ENCODE results near the gene SLC36A1. TPM values are rescaled to one million over a fixed set of nuclear protein-coding genes. Genes with fewer than 3 reads are reported as not detected.

SLC36A1 gene
- total RNA-seq, 1 donor from 2014 or later = 11.8 TPM

DNA sequence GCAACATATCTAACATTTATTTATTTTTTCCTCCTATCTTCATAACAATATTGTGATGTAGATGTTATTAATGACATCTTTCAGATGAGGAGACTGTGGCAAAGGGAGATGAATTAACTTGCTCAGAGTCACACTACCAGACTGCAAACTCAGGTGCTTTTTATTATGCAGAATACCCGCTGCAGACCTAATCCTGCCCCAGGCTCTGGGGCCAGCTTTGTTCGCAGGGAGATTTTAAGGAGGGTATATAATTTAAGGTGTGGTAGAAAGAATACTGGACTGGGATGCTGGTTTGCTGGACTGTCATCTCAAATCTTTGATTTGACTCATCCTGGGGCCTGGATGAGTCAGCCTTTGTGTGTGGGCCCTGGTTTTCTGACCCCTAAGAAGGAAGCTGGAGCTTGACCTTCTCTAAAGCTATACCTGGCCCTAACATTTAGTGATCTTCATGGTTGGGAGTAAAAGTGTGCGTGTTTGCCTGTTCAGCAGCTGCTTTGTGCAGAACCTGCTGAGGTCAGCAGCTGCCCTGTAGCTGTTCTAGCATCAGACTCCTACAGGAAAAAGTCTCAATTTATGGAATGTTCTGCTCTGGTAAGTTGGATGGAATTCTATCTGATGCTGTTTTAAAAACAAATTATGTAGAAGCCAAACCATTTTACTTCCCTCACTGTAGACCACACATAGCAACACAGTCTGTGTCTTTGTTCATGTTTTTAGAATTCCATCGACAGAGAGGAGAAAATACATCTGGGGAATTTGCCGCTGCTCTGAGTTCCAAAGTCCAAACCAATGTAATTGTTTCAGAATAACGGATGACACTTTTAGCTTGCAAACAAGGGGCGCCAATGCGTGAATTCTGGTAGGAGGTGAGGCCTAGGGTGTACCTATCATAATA lies 4.5 kb downstream of the SLC36A1 start:
- DNase-seq (ENCODE audit: low read depth) = no peak

DNA sequence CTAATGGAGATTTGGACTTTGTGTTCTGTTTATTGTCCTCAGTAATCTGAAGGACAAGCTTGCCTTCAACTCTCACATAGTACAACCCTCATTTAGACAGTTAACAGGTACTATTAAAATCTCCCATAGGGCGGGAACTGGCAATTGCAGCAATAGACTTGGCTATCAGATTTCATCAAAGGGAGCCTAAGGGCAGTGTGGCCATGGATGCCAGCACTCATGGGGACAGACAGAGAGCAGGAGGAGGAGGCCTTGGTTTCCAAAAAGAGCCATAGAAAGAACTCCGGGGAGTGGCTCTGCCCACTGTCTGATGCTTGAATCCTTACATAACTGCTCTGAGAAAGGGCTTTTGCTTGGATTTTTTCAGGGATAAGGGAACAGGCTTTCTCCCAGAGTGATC lies 6.8 kb downstream of the SLC36A1 start:
- DNase-seq (ENCODE audit: low read depth) = peak; percentile 39

DNA sequence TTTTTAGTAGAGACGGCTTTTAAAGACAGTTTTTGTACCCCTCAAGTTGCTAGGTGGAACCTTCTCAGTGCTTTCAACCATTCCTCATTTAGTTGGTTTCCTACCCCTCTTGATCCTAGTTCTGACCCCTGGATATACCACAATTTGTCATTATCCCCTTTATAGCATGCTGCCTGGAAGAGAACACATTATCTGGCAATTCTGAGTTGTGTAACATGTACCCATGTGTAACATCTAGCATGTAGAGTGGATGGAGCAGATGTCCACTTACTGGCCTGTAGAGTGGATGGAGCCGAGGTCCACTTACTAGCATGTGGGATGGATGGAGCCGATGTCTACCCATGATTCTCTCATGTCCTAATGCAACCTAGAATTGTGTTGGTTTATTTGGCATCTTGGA lies 7.5 kb downstream of the SLC36A1 start:
- DNase-seq (ENCODE audit: low read depth) = no peak

DNA sequence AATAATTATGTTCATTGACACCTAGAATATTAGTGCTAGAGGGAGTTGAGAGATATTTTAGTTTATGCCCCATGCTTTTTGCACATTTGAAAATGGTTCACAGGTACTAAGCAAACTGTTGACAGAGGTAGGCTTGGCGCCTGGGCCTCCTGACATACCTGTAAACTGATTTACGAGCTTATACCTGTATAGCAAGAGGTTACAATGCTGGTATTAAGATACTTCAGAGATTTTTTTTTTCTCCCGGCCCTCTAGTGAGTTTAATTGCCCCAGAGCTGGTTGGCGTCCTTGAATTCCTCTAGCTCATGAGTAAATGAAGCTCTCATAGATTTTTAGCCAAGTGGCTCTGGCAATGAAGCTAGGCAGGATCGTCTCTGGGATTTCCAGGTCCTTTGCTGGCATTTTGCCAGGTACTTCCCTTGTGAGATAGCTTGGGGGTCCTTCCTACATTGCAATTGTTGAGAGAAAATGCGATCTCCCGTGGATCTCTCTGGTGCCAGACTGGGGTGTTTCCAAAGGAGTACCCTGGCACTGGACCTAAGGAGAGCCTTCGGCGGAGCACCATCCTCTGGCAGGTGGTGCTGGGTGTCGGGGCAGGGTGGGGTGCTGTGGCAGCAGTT lies 9.0 kb downstream of the SLC36A1 start:
- no peak for DNase-seq (ENCODE audit: low read depth)

DNA sequence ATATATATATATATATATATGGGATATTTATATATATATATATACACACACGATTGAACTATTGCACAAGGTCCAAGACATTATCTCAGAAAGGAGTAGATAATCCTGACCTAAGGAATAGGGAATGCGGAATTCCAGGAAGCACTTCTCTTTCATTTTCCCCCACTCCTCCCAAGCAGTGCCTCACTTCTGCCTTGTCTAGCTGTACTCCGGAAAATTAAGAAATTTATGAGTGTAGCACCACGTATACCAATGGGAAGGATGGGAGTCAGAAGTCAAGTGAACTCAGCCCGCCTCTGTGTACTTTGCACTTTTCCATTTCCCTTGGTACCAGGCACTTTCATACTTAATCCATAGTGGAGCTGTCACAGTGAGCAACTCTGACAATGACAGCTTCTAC lies 10.9 kb downstream of the SLC36A1 start:
- DNase-seq (ENCODE audit: low read depth) = no peak

DNA sequence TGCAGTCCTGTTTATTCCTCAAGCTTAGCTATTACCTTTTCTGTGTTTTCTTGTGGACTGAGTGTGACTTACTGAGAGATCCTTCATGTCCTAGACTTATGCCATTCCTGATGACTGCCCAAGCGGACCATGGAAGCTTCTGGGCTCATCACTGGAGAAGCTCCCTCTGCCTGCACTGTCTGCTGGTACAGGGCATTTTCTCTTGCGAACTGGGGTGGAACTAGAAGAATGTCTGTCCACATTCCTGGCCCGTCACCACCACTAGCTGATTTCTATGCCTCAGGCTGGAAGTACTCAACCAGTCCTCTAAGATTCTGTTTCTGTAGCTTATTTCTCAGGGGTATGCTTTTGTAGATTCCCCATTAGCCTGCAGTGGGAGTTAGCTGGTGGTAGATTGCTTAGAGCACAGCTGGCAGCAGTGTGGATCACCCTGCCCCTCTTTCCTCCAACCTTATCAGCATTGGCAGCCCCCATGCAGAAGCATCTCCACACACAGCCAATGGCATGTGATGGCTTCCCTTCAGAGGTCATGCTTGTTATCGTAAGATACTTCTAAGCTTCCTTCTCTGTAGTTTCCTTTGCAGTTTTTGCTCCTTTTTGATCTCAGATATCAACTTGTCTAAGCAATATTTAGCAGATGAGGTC lies 12.4 kb downstream of the SLC36A1 start:
- no peak for DNase-seq (ENCODE audit: low read depth)

GRCh38 chr5:151461312-151461711 lies 13.9 kb downstream of the SLC36A1 start:
- no peak for DNase-seq (ENCODE audit: low read depth)

DNA sequence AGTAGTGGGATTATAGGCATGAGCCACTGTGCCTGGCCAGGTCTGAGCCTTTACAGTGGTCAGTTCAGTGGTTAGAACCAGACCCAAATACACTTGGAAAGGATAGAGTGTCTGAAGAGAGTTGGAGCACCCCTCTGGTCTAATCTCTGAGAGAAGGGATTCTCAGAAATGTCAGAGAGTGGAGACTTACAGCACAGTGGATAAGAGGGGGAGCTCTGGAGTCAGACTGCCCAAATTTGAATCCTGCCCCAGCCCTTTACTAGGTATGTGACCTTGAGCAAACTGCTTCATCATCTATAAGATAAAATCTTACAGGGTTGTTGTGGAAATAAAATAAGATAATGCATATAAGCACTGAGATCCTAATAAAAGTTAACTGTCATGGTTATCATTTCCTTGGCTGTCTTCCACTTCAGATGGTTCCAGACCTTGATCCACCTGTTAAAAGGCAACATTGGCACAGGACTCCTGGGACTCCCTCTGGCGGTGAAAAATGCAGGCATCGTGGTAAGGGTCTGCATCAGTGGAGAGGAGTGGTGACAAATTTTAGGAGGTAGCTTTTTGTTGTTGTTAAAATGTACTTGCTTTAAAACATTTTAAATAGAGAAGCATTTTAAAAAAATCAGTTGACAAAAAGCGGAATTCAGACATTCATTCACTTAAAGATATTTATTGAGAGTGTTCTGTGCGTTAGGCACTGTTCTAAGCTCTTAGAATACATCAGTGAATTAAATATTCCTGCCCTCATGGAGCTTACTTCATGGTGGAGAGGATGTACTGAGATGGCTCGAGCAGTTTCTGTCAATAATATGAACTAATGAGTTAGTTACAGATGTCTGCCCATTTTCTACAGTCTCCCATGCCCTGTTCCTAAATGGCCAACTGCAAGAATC lies 16.0 kb downstream of the SLC36A1 start:
- DNase-seq (ENCODE audit: low read depth) = no peak

DNA sequence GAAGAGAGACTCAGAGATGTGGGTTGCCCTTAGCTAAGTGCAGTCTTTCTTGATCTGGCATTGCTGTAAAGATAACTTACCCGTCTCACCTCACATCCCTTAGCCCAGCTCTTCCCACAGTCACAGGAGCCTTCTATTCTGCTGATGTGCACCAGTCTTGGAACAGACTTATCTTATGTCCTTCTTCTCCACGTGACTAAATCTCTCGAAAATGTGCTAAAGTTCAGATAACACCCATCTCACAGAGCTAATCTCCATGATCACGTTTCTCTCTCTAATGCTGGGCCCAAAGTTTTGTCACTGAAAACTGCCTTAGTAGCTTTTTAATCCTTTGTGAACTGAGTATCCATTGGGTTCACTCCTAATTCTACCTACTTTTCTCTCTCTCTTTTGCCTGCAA lies 16.7 kb downstream of the SLC36A1 start:
- no peak for DNase-seq (ENCODE audit: low read depth)

DNA sequence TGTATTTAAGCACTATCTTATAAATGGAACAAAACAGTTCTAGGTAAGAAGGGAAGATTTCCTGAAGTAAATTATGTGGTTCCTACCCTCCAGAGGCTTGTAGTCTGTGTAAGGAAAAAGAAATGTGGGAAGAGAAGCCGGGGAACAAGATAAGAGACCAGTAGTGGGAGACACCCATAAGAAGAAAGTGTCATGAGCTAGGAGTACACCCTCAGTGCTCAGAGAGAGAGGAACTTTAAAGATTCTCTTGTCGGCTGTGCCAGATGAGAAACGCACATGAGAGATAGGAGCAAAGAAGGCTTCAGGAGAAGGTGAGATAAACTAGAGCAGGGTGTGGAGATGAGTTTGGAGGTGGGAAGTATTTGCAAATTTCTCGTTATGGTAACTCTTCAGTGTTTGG lies 18.1 kb downstream of the SLC36A1 start:
- DNase-seq (ENCODE audit: low read depth) = no peak

DNA sequence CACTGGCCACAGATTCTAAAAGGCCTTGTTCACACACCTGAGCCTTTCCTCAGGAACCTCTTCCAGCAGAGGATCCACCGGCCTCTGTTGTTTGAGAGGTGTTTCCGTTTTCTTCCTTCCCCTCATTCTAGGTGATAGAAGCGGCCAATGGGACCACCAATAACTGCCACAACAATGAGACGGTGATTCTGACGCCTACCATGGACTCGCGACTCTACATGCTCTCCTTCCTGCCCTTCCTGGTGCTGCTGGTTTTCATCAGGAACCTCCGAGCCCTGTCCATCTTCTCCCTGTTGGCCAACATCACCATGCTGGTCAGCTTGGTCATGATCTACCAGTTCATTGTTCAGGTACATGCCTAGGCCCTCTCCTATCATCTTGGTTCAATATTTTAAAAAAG lies 20.2 kb downstream of the SLC36A1 start:
- DNase-seq (ENCODE audit: low read depth) = no peak

- no peak for DNase-seq (ENCODE audit: low read depth)
Observed at GRCh38 chr5:151469386-151469785, 22.0 kb downstream of the SLC36A1 start.

DNA sequence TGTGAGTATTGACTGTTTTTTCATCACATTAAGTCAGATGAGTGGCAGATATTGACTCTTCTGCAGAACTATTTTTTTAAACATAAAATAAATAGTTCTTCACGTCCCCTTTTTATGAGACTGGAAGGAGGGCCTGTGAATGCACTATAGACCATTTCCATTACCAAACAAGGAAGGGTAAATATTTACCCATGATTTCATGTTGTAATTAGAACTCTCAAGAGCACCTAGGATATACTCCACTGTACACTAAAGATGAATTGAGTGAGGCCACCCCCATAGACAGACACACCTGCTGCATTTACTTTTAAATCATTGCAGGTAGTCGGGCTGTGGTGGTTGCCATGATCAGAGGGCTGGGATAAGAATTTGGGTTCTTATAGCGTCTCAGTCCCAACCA lies 22.6 kb downstream of the SLC36A1 start:
- DNase-seq (ENCODE audit: low read depth) = no peak

DNA sequence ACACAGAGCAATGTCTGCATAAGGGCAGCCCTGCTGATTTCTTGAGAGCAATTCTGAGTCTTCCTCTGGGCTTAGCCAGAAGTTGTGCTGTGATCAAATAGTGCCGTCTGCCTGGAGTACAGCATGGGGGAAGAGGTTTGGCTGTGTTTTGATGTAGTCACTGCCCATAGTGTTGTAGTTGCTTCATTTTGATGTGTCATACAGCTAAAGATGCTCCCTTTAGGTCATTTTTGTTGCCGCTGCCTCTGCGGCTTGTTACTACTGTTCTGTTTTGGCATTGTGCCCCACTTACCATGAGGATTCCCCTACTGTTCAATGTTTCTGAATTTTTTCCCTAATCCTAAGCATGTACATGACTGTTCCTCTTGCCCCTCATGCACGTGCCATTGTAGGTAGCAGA lies 23.0 kb downstream of the SLC36A1 start:
- no peak for DNase-seq (ENCODE audit: low read depth)

- DNase-seq (ENCODE audit: low read depth) = peak; percentile 40
Observed at GRCh38 chr5:151471276-151471675, 23.9 kb downstream of the SLC36A1 start.

DNA sequence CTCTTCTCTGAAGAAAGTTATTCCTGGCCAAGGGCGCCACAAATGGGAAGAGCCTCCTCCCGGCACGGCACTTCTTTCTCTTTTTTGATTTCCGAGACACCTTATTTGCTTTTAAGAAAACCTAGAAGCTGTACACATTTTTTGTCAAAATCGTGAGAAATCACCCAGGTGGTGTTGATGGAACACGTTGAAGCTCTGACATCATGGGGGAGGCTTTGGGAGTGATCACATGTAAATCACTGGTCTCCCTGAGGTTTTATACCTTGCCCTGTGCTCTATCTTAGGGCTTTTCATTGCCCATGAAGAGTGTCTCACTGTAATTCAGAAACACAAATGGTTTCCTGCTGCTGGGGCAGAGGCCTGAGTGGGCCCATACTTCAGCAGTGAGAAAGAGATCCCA lies 27.4 kb downstream of the SLC36A1 start:
- peak; percentile 2 for DNase-seq (ENCODE audit: low read depth)

GRCh38 chr5:151475388-151475787 lies 28.0 kb downstream of the SLC36A1 start:
- peak; percentile 79 for DNase-seq (ENCODE audit: low read depth)

GRCh38 chr5:151476016-151476415 lies 28.6 kb downstream of the SLC36A1 start:
- no peak for DNase-seq (ENCODE audit: low read depth)

GRCh38 chr5:151477101-151477500 lies 29.7 kb downstream of the SLC36A1 start:
- DNase-seq (ENCODE audit: low read depth) = peak; percentile 85

- DNase-seq (ENCODE audit: low read depth) = peak; percentile 67
Observed at GRCh38 chr5:151480384-151481293, 33.2 kb downstream of the SLC36A1 start.

Measured in myocyte (in vitro differentiated cells).